Measurements from ENCODE around the gene RFXANK.

DNA sequence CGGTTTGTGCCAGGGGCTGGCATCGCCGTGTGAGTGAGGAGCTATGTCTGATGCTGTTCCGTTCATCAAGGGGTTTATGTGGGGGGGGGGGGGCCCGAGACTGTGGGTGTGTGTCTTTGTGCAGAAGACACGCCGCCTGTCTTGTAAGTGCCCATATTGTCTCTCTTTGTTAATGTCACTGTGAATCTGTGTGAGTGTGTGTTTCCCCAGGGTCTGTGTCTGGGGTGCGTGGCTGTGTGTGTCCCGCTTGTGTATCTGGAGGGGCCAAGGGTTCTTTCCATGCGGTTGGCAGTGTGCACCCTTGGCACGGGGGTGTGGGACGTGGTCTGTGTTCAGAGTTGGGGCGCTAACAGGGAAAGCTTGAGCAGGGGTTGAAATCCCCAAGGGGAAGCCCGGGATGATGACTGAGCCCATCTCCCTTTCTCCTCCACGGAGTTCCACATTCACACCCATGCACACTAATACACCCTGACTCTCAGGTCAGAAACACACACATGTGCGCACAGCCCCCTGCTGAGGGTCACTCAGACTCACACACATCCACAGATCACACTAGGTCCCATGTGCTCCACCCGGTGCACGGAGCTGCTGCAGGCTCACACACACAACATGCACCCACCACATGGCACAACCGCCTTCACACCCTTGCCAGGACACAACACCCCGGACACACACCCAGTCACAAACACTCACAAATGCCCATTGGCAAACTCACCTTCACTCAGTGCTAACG is 21.5 kb downstream of the RFXANK start:
- TF ChIP-seq SIN3A (IDR thresholded peaks at IDR 0.05; ENCODE audit: borderline replicate concordance, insufficient read depth, low read length): no peak
- no peak for TF ChIP-seq POLR2AphosphoS5 (IDR thresholded peaks at IDR 0.05; ENCODE audit: low read depth, low read length)
- no peak for TF ChIP-seq TAF1 (IDR thresholded peaks at IDR 0.05; ENCODE audit: borderline replicate concordance, insufficient read depth, low read length)
- TF ChIP-seq, protein P1, sequence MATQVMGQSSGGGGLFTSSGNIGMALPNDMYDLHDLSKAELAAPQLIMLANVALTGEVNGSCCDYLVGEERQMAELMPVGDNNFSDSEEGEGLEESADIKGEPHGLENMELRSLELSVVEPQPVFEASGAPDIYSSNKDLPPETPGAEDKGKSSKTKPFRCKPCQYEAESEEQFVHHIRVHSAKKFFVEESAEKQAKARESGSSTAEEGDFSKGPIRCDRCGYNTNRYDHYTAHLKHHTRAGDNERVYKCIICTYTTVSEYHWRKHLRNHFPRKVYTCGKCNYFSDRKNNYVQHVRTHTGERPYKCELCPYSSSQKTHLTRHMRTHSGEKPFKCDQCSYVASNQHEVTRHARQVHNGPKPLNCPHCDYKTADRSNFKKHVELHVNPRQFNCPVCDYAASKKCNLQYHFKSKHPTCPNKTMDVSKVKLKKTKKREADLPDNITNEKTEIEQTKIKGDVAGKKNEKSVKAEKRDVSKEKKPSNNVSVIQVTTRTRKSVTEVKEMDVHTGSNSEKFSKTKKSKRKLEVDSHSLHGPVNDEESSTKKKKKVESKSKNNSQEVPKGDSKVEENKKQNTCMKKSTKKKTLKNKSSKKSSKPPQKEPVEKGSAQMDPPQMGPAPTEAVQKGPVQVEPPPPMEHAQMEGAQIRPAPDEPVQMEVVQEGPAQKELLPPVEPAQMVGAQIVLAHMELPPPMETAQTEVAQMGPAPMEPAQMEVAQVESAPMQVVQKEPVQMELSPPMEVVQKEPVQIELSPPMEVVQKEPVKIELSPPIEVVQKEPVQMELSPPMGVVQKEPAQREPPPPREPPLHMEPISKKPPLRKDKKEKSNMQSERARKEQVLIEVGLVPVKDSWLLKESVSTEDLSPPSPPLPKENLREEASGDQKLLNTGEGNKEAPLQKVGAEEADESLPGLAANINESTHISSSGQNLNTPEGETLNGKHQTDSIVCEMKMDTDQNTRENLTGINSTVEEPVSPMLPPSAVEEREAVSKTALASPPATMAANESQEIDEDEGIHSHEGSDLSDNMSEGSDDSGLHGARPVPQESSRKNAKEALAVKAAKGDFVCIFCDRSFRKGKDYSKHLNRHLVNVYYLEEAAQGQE (IDR thresholded peaks at IDR 0.05; ENCODE audit: insufficient read depth in 1 of 2, low read depth in 2 of 2, low read length in 2 of 2): no peak; a peak in 1 of 4 replicates
